T-helper 17 cell (primary cell): ENCODE measurements around the gene AGTPBP1. TPM values are rescaled to one million over a fixed set of nuclear protein-coding genes. Genes with fewer than 3 reads are reported as not detected.

Source experiments
- ATAC-seq: fragments of 150-1000 bp; cut with Tn5 transposase; 2 replicates; pipeline ENCODE4 v1.10.0; 2021; ENCODE audit warnings: mild to moderate bottlenecking, moderate library complexity
- DNase-seq, 3 donors: peaks; one replicate each; pipeline versions ENCODE4 v3.0.0 to v3.0.0-alpha.2; 2020 to 2021
- H3K9me3 ChIP-seq: one replicate; pipeline ENCODE4 v1.7.0; 2013; ENCODE audit warnings: low read length, mild to moderate bottlenecking; ENCODE audit not compliant: control insufficient read depth, poor library complexity, severe bottlenecking
- H3K27ac Mint-ChIP-seq: one replicate; pipeline ENCODE4 v1.8.0; 2022; ENCODE audit warnings: mild to moderate bottlenecking, moderate library complexity, mixed read lengths
- H3K27me3 Mint-ChIP-seq: one replicate; pipeline ENCODE4 v1.8.0; 2022; ENCODE audit warnings: mixed read lengths
- H3K36me3 Mint-ChIP-seq: one replicate; pipeline ENCODE4 v1.8.0; 2022; ENCODE audit warnings: low read depth, mixed read lengths
- H3K4me1 Mint-ChIP-seq: one replicate; pipeline ENCODE4 v1.8.0; 2022; ENCODE audit warnings: mild to moderate bottlenecking, mixed read lengths
- H3K4me3 Mint-ChIP-seq: one replicate; pipeline ENCODE4 v1.8.0; 2022; ENCODE audit warnings: mild to moderate bottlenecking, moderate library complexity, mixed read lengths
- total RNA-seq, 4 donors: library from RNA in 2 of 4; stranded (reverse) in 2 of 4; gene quantifications; one replicate each; pipeline ENCODE4 v1.2.3 and lab custom pipeline; 2022 to 2026

Gene AGTPBP1
- total RNA-seq, 2 donors from 2014 or later, result 51.8 to 62.4 TPM

- Mint-ChIP-seq H3K4me3 (peak overlapping the region; percentile 36), H3K27ac (peak overlapping the region; percentile 12), H3K36me3 (no peaks in the 10 kb centered on the region), H3K27me3 (no peaks in the 10 kb centered on the region), H3K4me1 (peaks cover 31% of the 10 kb centered on the region)
- no peaks in the 10 kb centered on the region for H3K9me3 ChIP-seq
- ATAC-seq (no peak), DNase-seq (no peak)
These were observed 26.2 kb downstream of the AGTPBP1 start for GRCh38 chr9:85715587-85715986.

- Mint-ChIP-seq H3K27ac (no peak overlapping the region), H3K27me3 (no peaks in the 10 kb centered on the region), H3K36me3 (no peaks in the 10 kb centered on the region), H3K4me3 (no peak overlapping the region), H3K4me1 (peaks cover 24% of the 10 kb centered on the region)
- H3K9me3 ChIP-seq, result no peaks in the 10 kb centered on the region
- ATAC-seq (no peak), DNase-seq (no peak)
These were observed 27.9 kb downstream of the AGTPBP1 start for GRCh38 chr9:85713897-85714296.

- Mint-ChIP-seq H3K4me1 (peaks cover 38% of the 10 kb centered on the region), H3K4me3 (no peak overlapping the region), H3K27me3 (no peaks in the 10 kb centered on the region), H3K36me3 (peaks cover 10% of the 10 kb centered on the region), H3K27ac (peak overlapping the region; percentile 90)
- H3K9me3 ChIP-seq, result no peaks in the 10 kb centered on the region
- ATAC-seq (no peak), DNase-seq (no peak)
These were observed 37.0 kb downstream of the AGTPBP1 start for GRCh38 chr9:85704744-85705143.

- peaks cover 10% of the 10 kb centered on the region for H3K36me3 Mint-ChIP-seq
- H3K4me3 Mint-ChIP-seq, result no peak overlapping the region
- ATAC-seq, result no peak
- peak overlapping the region; percentile 90 for H3K27ac Mint-ChIP-seq
- DNase-seq, result no peak
- peaks cover 38% of the 10 kb centered on the region for H3K4me1 Mint-ChIP-seq
- no peaks in the 10 kb centered on the region for H3K27me3 Mint-ChIP-seq
- H3K9me3 ChIP-seq, result no peaks in the 10 kb centered on the region
These were observed 38.4 kb downstream of the AGTPBP1 start for GRCh38 chr9:85703398-85703797.

- no peak for DNase-seq
- Mint-ChIP-seq H3K27me3 (no peaks in the 10 kb centered on the region), H3K4me3 (no peak overlapping the region), H3K4me1 (peaks cover 40% of the 10 kb centered on the region), H3K36me3 (peaks cover 10% of the 10 kb centered on the region), H3K27ac (peak overlapping the region; percentile 90)
- no peak for ATAC-seq
- H3K9me3 ChIP-seq, result no peaks in the 10 kb centered on the region
These were observed 38.9 kb downstream of the AGTPBP1 start for GRCh38 chr9:85702726-85703289.

GRCh38 chr9:85702191-85702590, 39.6 kb downstream of the AGTPBP1 start:
- Mint-ChIP-seq H3K27ac (peak overlapping the region; percentile 90), H3K4me3 (no peak overlapping the region), H3K27me3 (no peaks in the 10 kb centered on the region), H3K36me3 (peaks cover 10% of the 10 kb centered on the region), H3K4me1 (peaks cover 35% of the 10 kb centered on the region)
- no peak for DNase-seq
- no peak for ATAC-seq
- no peaks in the 10 kb centered on the region for H3K9me3 ChIP-seq

- ATAC-seq, result no peak
- Mint-ChIP-seq H3K27me3 (no peaks in the 10 kb centered on the region), H3K27ac (no peak overlapping the region), H3K36me3 (peaks cover 9% of the 10 kb centered on the region), H3K4me1 (peaks cover 32% of the 10 kb centered on the region), H3K4me3 (no peak overlapping the region)
- no peaks in the 10 kb centered on the region for H3K9me3 ChIP-seq
- DNase-seq, result no peak
These were observed 41.4 kb downstream of the AGTPBP1 start for GRCh38 chr9:85700330-85700729.

- Mint-ChIP-seq H3K27ac (peak overlapping the region; percentile 37), H3K4me1 (peaks cover 27% of the 10 kb centered on the region), H3K36me3 (peaks cover 15% of the 10 kb centered on the region), H3K4me3 (no peak overlapping the region), H3K27me3 (no peaks in the 10 kb centered on the region)
- no peak for DNase-seq
- peaks cover 3% of the 10 kb centered on the region for H3K9me3 ChIP-seq
- no peak for ATAC-seq
These were observed 53.4 kb downstream of the AGTPBP1 start for GRCh38 chr9:85688361-85688760.

GRCh38 chr9:85685081-85685480, 56.7 kb downstream of the AGTPBP1 start:
- peaks cover 6% of the 10 kb centered on the region for H3K36me3 Mint-ChIP-seq
- DNase-seq, result no peak
- no peak for ATAC-seq
- peaks cover 3% of the 10 kb centered on the region for H3K9me3 ChIP-seq
- H3K4me3 Mint-ChIP-seq, result no peak overlapping the region
- H3K27ac Mint-ChIP-seq, result no peak overlapping the region
- H3K4me1 Mint-ChIP-seq, result peaks cover 25% of the 10 kb centered on the region
- no peaks in the 10 kb centered on the region for H3K27me3 Mint-ChIP-seq

GRCh38 chr9:85676790-85677189, 65.0 kb downstream of the AGTPBP1 start:
- Mint-ChIP-seq H3K4me1 (peaks cover 12% of the 10 kb centered on the region), H3K4me3 (no peak overlapping the region), H3K36me3 (peaks cover 11% of the 10 kb centered on the region), H3K27me3 (no peaks in the 10 kb centered on the region), H3K27ac (no peak overlapping the region)
- no peaks in the 10 kb centered on the region for H3K9me3 ChIP-seq
- ATAC-seq, result no peak
- DNase-seq, result no peak

- Mint-ChIP-seq H3K27ac (no peak overlapping the region), H3K4me1 (peaks cover 10% of the 10 kb centered on the region), H3K4me3 (no peak overlapping the region), H3K36me3 (peaks cover 9% of the 10 kb centered on the region), H3K27me3 (no peaks in the 10 kb centered on the region)
- ATAC-seq, result no peak
- H3K9me3 ChIP-seq, result no peaks in the 10 kb centered on the region
- DNase-seq, result no peak
These were observed 74.4 kb downstream of the AGTPBP1 start for GRCh38 chr9:85667374-85667773.

- no peaks in the 10 kb centered on the region for H3K9me3 ChIP-seq
- no peak overlapping the region for H3K27ac Mint-ChIP-seq
- H3K4me3 Mint-ChIP-seq, result no peak overlapping the region
- H3K4me1 Mint-ChIP-seq, result peaks cover 7% of the 10 kb centered on the region
- ATAC-seq (no peak), DNase-seq (no peak)
- H3K27me3 Mint-ChIP-seq, result no peaks in the 10 kb centered on the region
- peaks cover 7% of the 10 kb centered on the region for H3K36me3 Mint-ChIP-seq
These were observed 75.7 kb downstream of the AGTPBP1 start for GRCh38 chr9:85666086-85666485.

GRCh38 chr9:85662573-85662972, 79.2 kb downstream of the AGTPBP1 start:
- DNase-seq (no peak), ATAC-seq (no peak)
- Mint-ChIP-seq H3K27me3 (no peaks in the 10 kb centered on the region), H3K36me3 (peaks cover 2% of the 10 kb centered on the region), H3K27ac (peak overlapping the region; percentile 68), H3K4me1 (peaks cover 3% of the 10 kb centered on the region), H3K4me3 (no peak overlapping the region)
- no peaks in the 10 kb centered on the region for H3K9me3 ChIP-seq

GRCh38 chr9:85658716-85659115, 83.0 kb downstream of the AGTPBP1 start:
- no peak overlapping the region for H3K27ac Mint-ChIP-seq
- no peak for DNase-seq

More at GRCh38 chr9:85658716-85659115, 83.0 kb downstream of the AGTPBP1 start:
- ATAC-seq, result no peak
- Mint-ChIP-seq H3K27me3 (no peaks in the 10 kb centered on the region), H3K36me3 (peaks cover 2% of the 10 kb centered on the region), H3K4me1 (no peaks in the 10 kb centered on the region), H3K4me3 (no peak overlapping the region)
- H3K9me3 ChIP-seq, result no peaks in the 10 kb centered on the region
